Measurements from ENCODE around the gene MAN1C1. TPM values are rescaled to one million over a fixed set of nuclear protein-coding genes. Genes with fewer than 3 reads are reported as not detected.

Gene MAN1C1
- total RNA-seq, 1 donor from 2014 or later = 22.6 TPM

GRCh38 chr1:25796811-25797458 lies 180.3 kb downstream of the MAN1C1 start:
- no peaks in the 10 kb centered on the region for H3K9me3 Mint-ChIP-seq

GRCh38 chr1:25797939-25798338 lies 181.3 kb downstream of the MAN1C1 start:
- H3K27ac Mint-ChIP-seq (ENCODE audit: unreplicated experiment) = no peak overlapping the region
- TF ChIP-seq, protein P1, sequence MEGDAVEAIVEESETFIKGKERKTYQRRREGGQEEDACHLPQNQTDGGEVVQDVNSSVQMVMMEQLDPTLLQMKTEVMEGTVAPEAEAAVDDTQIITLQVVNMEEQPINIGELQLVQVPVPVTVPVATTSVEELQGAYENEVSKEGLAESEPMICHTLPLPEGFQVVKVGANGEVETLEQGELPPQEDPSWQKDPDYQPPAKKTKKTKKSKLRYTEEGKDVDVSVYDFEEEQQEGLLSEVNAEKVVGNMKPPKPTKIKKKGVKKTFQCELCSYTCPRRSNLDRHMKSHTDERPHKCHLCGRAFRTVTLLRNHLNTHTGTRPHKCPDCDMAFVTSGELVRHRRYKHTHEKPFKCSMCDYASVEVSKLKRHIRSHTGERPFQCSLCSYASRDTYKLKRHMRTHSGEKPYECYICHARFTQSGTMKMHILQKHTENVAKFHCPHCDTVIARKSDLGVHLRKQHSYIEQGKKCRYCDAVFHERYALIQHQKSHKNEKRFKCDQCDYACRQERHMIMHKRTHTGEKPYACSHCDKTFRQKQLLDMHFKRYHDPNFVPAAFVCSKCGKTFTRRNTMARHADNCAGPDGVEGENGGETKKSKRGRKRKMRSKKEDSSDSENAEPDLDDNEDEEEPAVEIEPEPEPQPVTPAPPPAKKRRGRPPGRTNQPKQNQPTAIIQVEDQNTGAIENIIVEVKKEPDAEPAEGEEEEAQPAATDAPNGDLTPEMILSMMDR (conservative IDR thresholded peaks at IDR 0.05) = peak; percentile 58
- H3K4me1 Mint-ChIP-seq = peaks cover 74% of the 10 kb centered on the region
- H3K4me3 Mint-ChIP-seq = peak overlapping the region; percentile 82
- H3K36me3 Mint-ChIP-seq (ENCODE audit: low read depth) = no peaks in the 10 kb centered on the region
- no peaks in the 10 kb centered on the region for H3K9me3 Mint-ChIP-seq
- DNase-seq (ENCODE audit: low read depth, low spot score) = peak; percentile 42
- H3K27me3 Mint-ChIP-seq (ENCODE audit: low read depth) = no peaks in the 10 kb centered on the region

More at GRCh38 chr1:25796811-25797458, 180.3 kb downstream of the MAN1C1 start:
- Mint-ChIP-seq H3K4me1 (peaks cover 70% of the 10 kb centered on the region), H3K27me3 (ENCODE audit: low read depth) (no peaks in the 10 kb centered on the region), H3K4me3 (peak overlapping the region; percentile 86), H3K36me3 (ENCODE audit: low read depth) (no peaks in the 10 kb centered on the region), H3K27ac (ENCODE audit: unreplicated experiment) (peak overlapping the region; percentile 54)
- peak; percentile 94 for DNase-seq (ENCODE audit: low read depth, low spot score)
- TF ChIP-seq, protein P1 (conservative IDR thresholded peaks at IDR 0.05) = peak; percentile 85

DNA sequence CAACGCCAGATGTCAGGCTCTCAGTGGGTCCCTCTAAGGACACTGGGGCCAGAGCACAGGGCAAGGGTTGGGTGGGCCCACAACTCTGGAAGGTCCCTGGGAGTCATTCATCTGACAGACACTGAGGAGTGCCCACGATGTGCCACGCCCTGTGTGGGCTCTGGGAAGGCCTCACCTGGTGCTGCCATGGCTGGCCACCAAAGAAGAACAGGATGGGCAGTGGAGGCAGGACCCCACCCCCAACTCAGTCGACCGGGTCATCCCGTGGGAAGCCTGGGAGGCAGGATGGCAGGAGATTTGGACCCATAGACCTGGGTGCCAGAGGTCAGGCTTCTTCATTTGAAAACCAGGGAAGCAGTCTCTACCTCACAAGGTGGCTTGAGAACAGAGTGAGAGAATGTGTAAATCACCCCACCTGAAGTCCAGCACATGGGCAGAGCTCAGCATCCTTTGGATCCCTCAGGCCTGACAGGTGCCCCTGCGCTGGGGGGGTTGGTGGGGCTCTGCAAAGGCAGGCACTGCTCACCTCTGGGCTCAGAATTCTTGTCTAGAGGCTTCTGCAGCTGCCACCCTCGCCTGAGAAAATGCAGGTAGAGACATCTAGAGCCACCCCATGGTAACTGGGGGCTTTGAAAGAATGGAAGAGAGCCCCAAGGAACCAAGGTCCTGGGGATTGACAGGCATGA lies 182.2 kb downstream of the MAN1C1 start:
- Mint-ChIP-seq H3K9me3 (no peaks in the 10 kb centered on the region), H3K4me1 (peaks cover 72% of the 10 kb centered on the region), H3K36me3 (ENCODE audit: low read depth) (no peaks in the 10 kb centered on the region), H3K27me3 (ENCODE audit: low read depth) (no peaks in the 10 kb centered on the region), H3K27ac (ENCODE audit: unreplicated experiment) (no peak overlapping the region), H3K4me3 (peak overlapping the region; percentile 82)
- DNase-seq (ENCODE audit: low read depth, low spot score) = no peak
- TF ChIP-seq, protein P1 (conservative IDR thresholded peaks at IDR 0.05) = no peak

- no peaks in the 10 kb centered on the region for H3K9me3 Mint-ChIP-seq
- H3K4me1 Mint-ChIP-seq = peaks cover 72% of the 10 kb centered on the region
- DNase-seq (ENCODE audit: low read depth, low spot score) = no peak
- peak overlapping the region; percentile 74 for H3K4me3 Mint-ChIP-seq
- H3K27ac Mint-ChIP-seq (ENCODE audit: unreplicated experiment) = peak overlapping the region; percentile 78
- TF ChIP-seq, protein P1 (conservative IDR thresholded peaks at IDR 0.05) = no peak
- no peaks in the 10 kb centered on the region for H3K27me3 Mint-ChIP-seq (ENCODE audit: low read depth)
- H3K36me3 Mint-ChIP-seq (ENCODE audit: low read depth) = no peaks in the 10 kb centered on the region
These were observed 182.9 kb downstream of the MAN1C1 start for GRCh38 chr1:25799352-25799934.

DNA sequence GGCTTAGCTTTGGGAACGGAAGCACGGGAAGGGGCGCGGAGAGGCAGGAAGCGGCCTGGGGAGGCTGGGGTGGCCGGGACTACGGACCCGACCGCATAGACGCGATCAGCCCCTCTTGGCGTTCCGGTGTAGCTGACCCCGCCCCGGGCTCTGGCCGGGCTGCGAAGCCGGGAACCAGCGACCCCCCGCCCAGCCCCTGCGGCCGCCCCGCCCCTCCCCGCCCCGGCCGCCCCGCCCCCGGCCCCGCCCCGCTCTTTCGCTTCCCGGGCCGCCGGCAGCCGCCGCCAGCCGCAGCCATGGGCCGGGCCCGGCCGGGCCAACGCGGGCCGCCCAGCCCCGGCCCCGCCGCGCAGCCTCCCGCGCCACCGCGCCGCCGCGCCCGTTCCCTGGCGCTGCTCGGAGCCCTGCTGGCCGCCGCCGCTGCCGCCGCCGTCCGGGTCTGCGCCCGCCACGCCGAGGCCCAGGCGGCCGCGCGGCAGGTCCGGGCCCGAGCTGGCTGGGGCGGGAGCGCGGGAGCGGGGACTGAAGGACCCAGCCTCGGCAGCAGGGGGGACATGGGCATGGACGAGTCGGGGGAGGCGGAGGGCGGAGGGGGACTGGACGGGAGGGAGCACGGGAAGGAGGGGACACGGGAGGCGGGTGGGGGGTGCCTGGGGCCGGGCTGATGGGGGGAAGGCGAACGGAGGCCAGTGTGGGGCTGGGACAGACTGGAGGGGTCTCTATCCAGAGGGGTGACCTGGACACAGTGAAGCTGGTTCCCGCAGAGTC lies 183.5 kb downstream of the MAN1C1 start, which contains the start of gene SELENON:
Gene SELENON (plus strand): TSS at position 259 of the 768 bp plus-strand sequence. CDS start 38 bp downstream, at position 297.
- Mint-ChIP-seq H3K9me3 (no peaks in the 10 kb centered on the region), H3K27me3 (ENCODE audit: low read depth) (no peaks in the 10 kb centered on the region), H3K27ac (ENCODE audit: unreplicated experiment) (peak within 1 kb of the TSS; percentile 85), H3K36me3 (ENCODE audit: low read depth) (no peaks in the 10 kb centered on the region), H3K4me3 (peak within 1 kb of the TSS; percentile 86), H3K4me1 (peaks cover 74% of the 10 kb centered on the region)
- peak; percentile 67 for DNase-seq (ENCODE audit: low read depth, low spot score)
- TF ChIP-seq, protein P1 (conservative IDR thresholded peaks at IDR 0.05) = no peak

Measured in neural crest cell (in vitro differentiated cells).